Esophagus muscularis mucosa (tissue), 4 donors: Measurements from ENCODE around the gene RAD51B. TPM values are rescaled to one million over a fixed set of nuclear protein-coding genes. Genes with fewer than 3 reads are reported as not detected.

Experiments used
- DNase-seq: peaks from one replicate; pipeline ENCODE4 v3.0.0-alpha.2; 2017; ENCODE audit errors: extremely low spot score
- H3K27ac ChIP-seq, 4 donors: fragments of 200-600 bp; sonication (generic); replicated peaks in 1 of 4; 1 replicate in 3 of 4; 2 replicates in 1 of 4; pipeline ENCODE4 v1.5.1; 2016 to 2019; ENCODE audit warnings: mild to moderate bottlenecking in 1 of 4
- H3K27me3 ChIP-seq, 4 donors: fragments of 200-600 bp; sonication (generic); one replicate each; pipeline versions ENCODE4 v1.5.1 to v1.6.0; 2016 to 2019
- H3K36me3 ChIP-seq, 4 donors: fragments of 200-600 bp; sonication (generic); one replicate each; pipeline ENCODE4 v1.5.1; 2016 to 2019
- H3K4me1 ChIP-seq, 4 donors: fragments of 200-600 bp; sonication (generic); one replicate each; pipeline ENCODE4 v1.5.1; 2016 to 2019
- H3K4me3 ChIP-seq, 4 donors: fragments of 200-600 bp; sonication (generic); 1 replicate in 2 of 4; 2 replicates in 2 of 4; pipeline ENCODE4 v1.5.1; 2016 to 2019; ENCODE audit warnings: mild to moderate bottlenecking in 4 of 4, moderate library complexity in 1 of 4
- H3K9me3 ChIP-seq, 4 donors: fragments of 200-600 bp; sonication (generic); 1 replicate in 3 of 4; 2 replicates in 1 of 4; pipeline ENCODE4 v1.5.1; 2016 to 2019
- CTCF ChIP-seq, 3 experiments: fragments of 200-600 bp in 2 of 3; fragments of 450-650 bp in 1 of 3; sonication (generic) in 2 of 3; IDR thresholded peaks; one replicate each; pipeline ENCODE4 v1.5.1; 2017 to 2019; ENCODE audit warnings: antibody characterized with exemption in 3 of 3, mild to moderate bottlenecking in 2 of 3, moderate library complexity in 1 of 3
- EP300 ChIP-seq: sonication (generic); formaldehyde crosslinking; IDR thresholded peaks from one replicate; pipeline ENCODE4 v1.6.1; 2017; ENCODE audit warnings: antibody characterized with exemption
- POLR2A ChIP-seq: fragments of 450-650 bp; IDR thresholded peaks from one replicate; pipeline ENCODE4 v1.6.1; 2017; ENCODE audit warnings: antibody characterized with exemption, moderate library complexity, mild to moderate bottlenecking, low read depth
- POLR2AphosphoS5 ChIP-seq, 2 donors: sonication (generic); formaldehyde crosslinking; IDR thresholded peaks; one replicate each; pipeline ENCODE4 v1.6.1; 2017; ENCODE audit warnings: antibody characterized with exemption in 2 of 2
- WGBS: methylation state at CpG from one replicate; pipeline ENCODE4 v1.1.5; 2018; 5-methylcytosine and 5-hydroxymethylcytosine counted together
- intact Hi-C: fragments of 100-400 bp; cut with DNase I; formaldehyde crosslinking; loops from one replicate; pipeline ENCODE4 v1.15.1; 2023
- total RNA-seq, 4 donors: library from RNA; depleted of rRNA; stranded (reverse); fragments of >200 nt; gene quantifications; one replicate each; pipeline versions ENCODE4 v1.1.0 to v1.2.1, GENCODE V29; 2016

Gene RAD51B
- total RNA-seq, 4 donors from 2014 or later = 2.8 to 11.1 (median 5.1) TPM

- H3K4me1 ChIP-seq = peaks cover 30 to 75% (median 59%) of the 10 kb centered on the region in 4 donors
- no peak for TF ChIP-seq EP300
- TF ChIP-seq POLR2AphosphoS5 (IDR thresholded peaks at IDR 0.05) = peak; percentile 44 to 52
- H3K27ac ChIP-seq = peak overlapping the region; percentile 88 to 91 (median 90)
- no peak for DNase-seq
- intact Hi-C loops = loop anchor here (10.0 kb wide), 1 partner anchor 97 kb away; no protein-coding TSS in a partner anchor
- H3K4me3 ChIP-seq = no peak overlapping the region
- H3K36me3 ChIP-seq = no peaks in the 10 kb centered on the region
- WGBS = 36% methylated on average over 21 of the region's 22 CpGs
- H3K27me3 ChIP-seq = no peaks in the 10 kb centered on the region
- H3K9me3 ChIP-seq = no peaks in the 10 kb centered on the region
Measured at GRCh38 chr14:68651652-68652432, 832.3 kb downstream of the RAD51B start.

- intact Hi-C loops = loop anchor here (10.0 kb wide), 1 partner anchor 98 kb away; no protein-coding TSS in a partner anchor
- Histone ChIP-seq H3K4me1 (peaks cover 30 to 80% (median 64%) of the 10 kb centered on the region in 4 donors), H3K36me3 (no peaks in the 10 kb centered on the region), H3K4me3 (no peak overlapping the region), H3K9me3 (no peaks in the 10 kb centered on the region), H3K27ac (peak overlapping the region; percentile 88 to 91 (median 90)), H3K27me3 (no peaks in the 10 kb centered on the region)
- WGBS = 64% methylated on average over 6 of the region's 6 CpGs
- DNase-seq = no peak
- TF ChIP-seq POLR2A (no peak), POLR2AphosphoS5 (IDR thresholded peaks at IDR 0.05) (no peak), EP300 (no peak), CTCF (IDR thresholded peaks at IDR 0.05) (no peak)
Measured at GRCh38 chr14:68652433-68652690, 832.8 kb downstream of the RAD51B start.

GRCh38 chr14:68653108-68653507 is 833.5 kb downstream of the RAD51B start:
- Histone ChIP-seq H3K27me3 (no peaks in the 10 kb centered on the region), H3K27ac (peak overlapping the region; percentile 88 to 91 (median 90)), H3K36me3 (no peaks in the 10 kb centered on the region), H3K9me3 (no peaks in the 10 kb centered on the region), H3K4me3 (no peak overlapping the region), H3K4me1 (peaks cover 30 to 88% (median 72%) of the 10 kb centered on the region in 4 donors)
- WGBS = 94% methylated on average over 6 of the region's 6 CpGs
- DNase-seq = no peak
- TF ChIP-seq CTCF (IDR thresholded peaks at IDR 0.05) = no peak
- TF ChIP-seq POLR2A = no peak
- no peak for TF ChIP-seq POLR2AphosphoS5 (IDR thresholded peaks at IDR 0.05)
- no peak for TF ChIP-seq EP300
- intact Hi-C loops = loop anchor here (10.0 kb wide), 1 partner anchor 98 kb away; no protein-coding TSS in a partner anchor

GRCh38 chr14:68653804-68654203 is 834.2 kb downstream of the RAD51B start:
- H3K4me3 ChIP-seq = no peak overlapping the region
- no peaks in the 10 kb centered on the region for H3K9me3 ChIP-seq
- intact Hi-C loops = loop anchor here (10.0 kb wide), 1 partner anchor 99 kb away; no protein-coding TSS in a partner anchor
- DNase-seq = no peak
- peaks cover 32 to 92% (median 79%) of the 10 kb centered on the region in 4 donors for H3K4me1 ChIP-seq
- 78% methylated on average over 3 of the region's 3 CpGs for WGBS
- H3K36me3 ChIP-seq = no peaks in the 10 kb centered on the region
- no peak for TF ChIP-seq POLR2A
- no peak for TF ChIP-seq POLR2AphosphoS5 (IDR thresholded peaks at IDR 0.05)
- TF ChIP-seq CTCF (IDR thresholded peaks at IDR 0.05) = no peak
- no peak for TF ChIP-seq EP300
- no peaks in the 10 kb centered on the region for H3K27me3 ChIP-seq
- peak overlapping the region; percentile 88 to 91 (median 90) for H3K27ac ChIP-seq

- H3K36me3 ChIP-seq = no peaks in the 10 kb centered on the region
- H3K27me3 ChIP-seq = no peaks in the 10 kb centered on the region
- no peak overlapping the region for H3K4me3 ChIP-seq
- DNase-seq = no peak
- intact Hi-C loops = loop anchor here (10.0 kb wide), 1 partner anchor 100 kb away; no protein-coding TSS in a partner anchor
- H3K4me1 ChIP-seq = peaks cover 39 to 94% (median 86%) of the 10 kb centered on the region in 4 donors
- no peaks in the 10 kb centered on the region for H3K9me3 ChIP-seq
- TF ChIP-seq POLR2A (no peak), EP300 (no peak), CTCF (IDR thresholded peaks at IDR 0.05) (no peak), POLR2AphosphoS5 (IDR thresholded peaks at IDR 0.05) (no peak)
- peak overlapping the region; percentile 88 to 91 (median 90) for H3K27ac ChIP-seq
- 59% methylated on average over 5 of the region's 9 CpGs for WGBS
Measured at GRCh38 chr14:68654471-68654941, 834.9 kb downstream of the RAD51B start.
